VCaP (cell line): ENCODE data around the gene NUP205.
A peak's percentile ranks its signal among the peaks of the same experiment; 100 is the strongest.

Experiments used
- H3K27ac ChIP-seq: fragments of 450-650 bp; 2 replicates; pipeline ENCODE4 v1.5.1; 2017
- TF ChIP-seq, protein P1 (sequence below): fragments of 450-650 bp; conservative IDR thresholded peaks from 2 replicates; pipeline ENCODE4 v1.5.1; 2017; ENCODE audit warnings: mild to moderate bottlenecking, moderate library complexity

NUP205 gene

DNA sequence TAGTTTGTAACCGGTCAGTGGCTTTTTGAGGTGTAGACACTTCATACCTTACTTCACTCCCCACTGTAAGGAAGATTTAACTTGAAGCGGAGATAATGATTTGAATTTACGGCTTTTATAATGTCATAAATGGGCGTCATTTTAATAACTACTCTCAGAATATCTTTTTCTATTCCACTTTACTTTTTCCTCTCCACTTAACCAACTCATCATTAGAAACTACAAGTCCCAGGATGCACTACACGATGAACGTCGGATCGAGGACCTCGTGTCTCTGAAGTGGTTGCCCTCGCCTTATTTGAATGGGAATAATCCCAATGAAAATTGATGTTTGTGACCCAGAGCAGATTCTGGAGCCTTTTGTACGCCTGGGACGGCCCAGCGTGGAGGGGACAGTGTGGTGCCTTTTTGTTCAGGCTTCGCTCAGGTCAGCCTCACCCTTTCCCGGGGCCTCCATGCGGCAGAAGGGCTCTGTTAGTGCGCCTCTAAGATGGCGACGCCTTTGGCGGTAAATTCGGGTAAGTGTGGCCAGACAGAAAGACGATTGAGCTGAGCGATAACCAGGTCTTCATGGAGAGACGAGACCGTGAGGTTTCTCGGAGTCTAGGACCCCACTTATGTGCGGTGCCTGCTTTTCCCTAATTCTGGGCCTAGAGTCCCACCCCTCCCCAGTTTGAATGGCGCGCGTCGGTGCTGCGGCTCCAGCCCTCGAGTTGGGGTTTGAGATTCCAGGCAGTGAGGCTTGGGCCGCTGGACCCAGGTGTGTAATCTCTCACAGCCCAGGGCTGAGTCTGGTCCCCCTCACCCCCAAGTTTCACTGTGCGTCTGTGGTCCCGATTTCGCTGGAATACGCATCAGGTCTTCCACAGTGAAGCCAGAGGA is at the start of gene NUP205:
TSS of gene NUP205 (plus strand) at position 463 of the 882 bp plus-strand sequence. CDS start at position 491, 28 bp downstream.
- H3K27ac ChIP-seq, result peak within 1 kb of the TSS; percentile 97
- TF ChIP-seq, protein P1, sequence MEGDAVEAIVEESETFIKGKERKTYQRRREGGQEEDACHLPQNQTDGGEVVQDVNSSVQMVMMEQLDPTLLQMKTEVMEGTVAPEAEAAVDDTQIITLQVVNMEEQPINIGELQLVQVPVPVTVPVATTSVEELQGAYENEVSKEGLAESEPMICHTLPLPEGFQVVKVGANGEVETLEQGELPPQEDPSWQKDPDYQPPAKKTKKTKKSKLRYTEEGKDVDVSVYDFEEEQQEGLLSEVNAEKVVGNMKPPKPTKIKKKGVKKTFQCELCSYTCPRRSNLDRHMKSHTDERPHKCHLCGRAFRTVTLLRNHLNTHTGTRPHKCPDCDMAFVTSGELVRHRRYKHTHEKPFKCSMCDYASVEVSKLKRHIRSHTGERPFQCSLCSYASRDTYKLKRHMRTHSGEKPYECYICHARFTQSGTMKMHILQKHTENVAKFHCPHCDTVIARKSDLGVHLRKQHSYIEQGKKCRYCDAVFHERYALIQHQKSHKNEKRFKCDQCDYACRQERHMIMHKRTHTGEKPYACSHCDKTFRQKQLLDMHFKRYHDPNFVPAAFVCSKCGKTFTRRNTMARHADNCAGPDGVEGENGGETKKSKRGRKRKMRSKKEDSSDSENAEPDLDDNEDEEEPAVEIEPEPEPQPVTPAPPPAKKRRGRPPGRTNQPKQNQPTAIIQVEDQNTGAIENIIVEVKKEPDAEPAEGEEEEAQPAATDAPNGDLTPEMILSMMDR, result no peak

- TF ChIP-seq, protein P1, result no peak
- peak overlapping the region; percentile 86 for H3K27ac ChIP-seq
Measured at GRCh38 chr7:135508883-135509588, 48.7 kb upstream of the NUP205 start.

- peak overlapping the region; percentile 86 for H3K27ac ChIP-seq
- TF ChIP-seq, protein P1, result no peak
Measured at GRCh38 chr7:135509589-135509838, 48.2 kb upstream of the NUP205 start.

DNA sequence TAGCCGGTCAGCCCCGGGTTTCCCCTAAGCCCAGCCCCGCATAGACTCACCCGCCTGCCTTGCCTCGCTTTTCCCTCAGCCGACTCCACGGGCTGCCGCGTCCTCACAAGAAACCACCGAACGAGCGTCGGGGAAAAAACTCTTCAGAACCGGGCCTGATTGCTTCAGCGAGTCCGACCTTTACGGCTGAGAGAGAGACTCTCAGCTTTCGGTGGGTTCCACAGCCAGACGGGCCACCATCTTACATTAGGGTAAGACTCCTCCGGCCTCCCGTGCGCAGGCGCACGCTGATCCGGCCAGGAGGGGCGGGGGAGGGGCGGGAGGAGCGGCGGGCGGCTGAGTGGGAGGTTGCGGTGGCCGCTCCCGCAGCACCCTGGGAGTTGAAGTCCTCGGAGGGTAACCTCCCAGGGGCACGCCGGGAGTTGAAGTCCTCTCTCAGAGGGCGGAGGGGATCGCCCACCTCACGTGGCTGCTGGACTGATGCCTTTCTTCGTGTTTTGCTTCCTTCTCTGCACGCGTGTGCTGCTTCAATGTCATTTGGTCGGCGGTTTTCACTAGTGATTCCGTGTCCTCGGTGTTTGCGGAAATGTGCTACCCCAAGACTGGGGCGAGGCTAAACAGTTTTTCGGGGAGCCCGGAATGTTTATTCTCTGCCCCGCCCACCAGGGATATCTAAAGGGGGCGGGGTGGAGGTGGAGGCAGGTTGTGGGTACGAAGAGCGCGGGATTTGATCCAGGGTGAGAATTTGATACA is 47.7 kb upstream of the NUP205 start, which contains the start of gene CNOT4:
TSS of gene CNOT4 (minus strand) at position 264 of the 753 bp plus-strand sequence. CDS start 71,771 bp downstream, outside the sequence.
- TF ChIP-seq, protein P1, result no peak

GRCh38 chr7:135510592-135511183 is 47.0 kb upstream of the NUP205 start:
- TF ChIP-seq, protein P1, result peak; percentile 37
- peak overlapping the region; percentile 86 for H3K27ac ChIP-seq

More for the DNA sequence above, 47.7 kb upstream of the NUP205 start, which contains the start of gene CNOT4:
- peak within 1 kb of the TSS; percentile 86 for H3K27ac ChIP-seq

DNA sequence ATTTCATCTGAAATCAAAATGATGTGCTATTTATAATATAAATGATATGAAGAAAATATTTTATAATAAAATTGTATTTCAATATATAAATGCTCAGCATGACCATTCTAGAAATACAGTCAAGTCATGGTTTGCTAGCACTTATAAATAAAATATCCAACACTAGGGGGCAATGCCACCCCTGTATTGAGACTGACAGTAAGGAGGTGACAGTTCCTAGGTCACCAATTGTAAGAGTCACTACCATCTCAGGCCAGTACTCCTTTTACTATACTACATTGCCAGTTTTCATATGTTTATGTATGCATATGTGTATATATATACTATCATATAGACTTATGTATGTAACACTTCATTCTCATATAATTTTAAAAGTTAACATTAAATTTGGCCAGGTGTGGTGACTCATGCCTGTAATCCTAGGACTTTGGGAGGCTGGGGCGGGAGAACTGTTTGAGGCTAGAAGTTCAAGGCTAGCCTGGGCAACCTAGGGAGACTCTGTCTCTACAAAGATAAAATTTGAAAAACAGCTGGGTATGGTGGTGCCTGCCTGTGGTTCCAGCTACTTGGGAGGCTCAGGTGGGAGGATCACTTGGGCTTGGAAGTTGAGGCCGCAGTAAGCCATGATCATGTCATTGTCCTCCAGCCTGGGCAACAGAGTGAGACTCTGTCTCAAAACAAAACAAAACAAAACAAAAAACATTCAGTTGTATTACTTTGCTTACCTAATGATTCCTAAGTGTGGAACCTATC is 45.4 kb upstream of the NUP205 start:
- TF ChIP-seq, protein P1, result peak; percentile 82
- no peak overlapping the region for H3K27ac ChIP-seq
